Measurements from ENCODE around the gene CBS.
"Not testable (repeated sequence)": the region's sequence is repeated elsewhere in the genome, so short reads cannot be mapped to it uniquely, and the experiment has no call there.

DNA sequence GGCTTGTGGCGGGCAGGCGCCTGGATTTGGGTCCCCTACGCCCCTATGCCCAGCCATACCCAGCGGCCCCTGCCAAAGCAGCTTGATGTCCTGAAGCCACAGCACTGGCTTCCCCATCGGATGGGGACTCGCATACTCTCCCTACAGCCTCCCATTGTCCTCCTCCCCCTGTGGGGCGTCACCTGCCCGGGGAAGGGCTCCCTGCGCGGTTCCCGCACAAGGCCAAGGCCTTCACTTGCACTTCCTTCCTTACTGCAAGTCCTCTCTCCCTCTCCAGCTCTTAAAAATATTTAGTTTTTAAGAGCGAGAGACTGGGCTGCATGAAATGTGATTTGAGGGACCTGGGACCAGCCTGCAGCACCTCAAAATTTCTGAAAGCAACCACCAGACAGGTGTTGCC lies 8.9 kb downstream of the CBS start:
- TF ChIP-seq, protein P1, sequence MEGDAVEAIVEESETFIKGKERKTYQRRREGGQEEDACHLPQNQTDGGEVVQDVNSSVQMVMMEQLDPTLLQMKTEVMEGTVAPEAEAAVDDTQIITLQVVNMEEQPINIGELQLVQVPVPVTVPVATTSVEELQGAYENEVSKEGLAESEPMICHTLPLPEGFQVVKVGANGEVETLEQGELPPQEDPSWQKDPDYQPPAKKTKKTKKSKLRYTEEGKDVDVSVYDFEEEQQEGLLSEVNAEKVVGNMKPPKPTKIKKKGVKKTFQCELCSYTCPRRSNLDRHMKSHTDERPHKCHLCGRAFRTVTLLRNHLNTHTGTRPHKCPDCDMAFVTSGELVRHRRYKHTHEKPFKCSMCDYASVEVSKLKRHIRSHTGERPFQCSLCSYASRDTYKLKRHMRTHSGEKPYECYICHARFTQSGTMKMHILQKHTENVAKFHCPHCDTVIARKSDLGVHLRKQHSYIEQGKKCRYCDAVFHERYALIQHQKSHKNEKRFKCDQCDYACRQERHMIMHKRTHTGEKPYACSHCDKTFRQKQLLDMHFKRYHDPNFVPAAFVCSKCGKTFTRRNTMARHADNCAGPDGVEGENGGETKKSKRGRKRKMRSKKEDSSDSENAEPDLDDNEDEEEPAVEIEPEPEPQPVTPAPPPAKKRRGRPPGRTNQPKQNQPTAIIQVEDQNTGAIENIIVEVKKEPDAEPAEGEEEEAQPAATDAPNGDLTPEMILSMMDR (conservative IDR thresholded peaks at IDR 0.05; ENCODE audit: low read length) = not testable (repeated sequence)
- not testable (repeated sequence) for TF ChIP-seq EZH2phosphoT487 (IDR thresholded peaks at IDR 0.05; ENCODE audit: borderline replicate concordance)

Data from Loucy (cell line).